ENCODE data around the gene IL17REL.
A peak's percentile ranks its signal among the peaks of the same experiment; 100 is the strongest.

DNA sequence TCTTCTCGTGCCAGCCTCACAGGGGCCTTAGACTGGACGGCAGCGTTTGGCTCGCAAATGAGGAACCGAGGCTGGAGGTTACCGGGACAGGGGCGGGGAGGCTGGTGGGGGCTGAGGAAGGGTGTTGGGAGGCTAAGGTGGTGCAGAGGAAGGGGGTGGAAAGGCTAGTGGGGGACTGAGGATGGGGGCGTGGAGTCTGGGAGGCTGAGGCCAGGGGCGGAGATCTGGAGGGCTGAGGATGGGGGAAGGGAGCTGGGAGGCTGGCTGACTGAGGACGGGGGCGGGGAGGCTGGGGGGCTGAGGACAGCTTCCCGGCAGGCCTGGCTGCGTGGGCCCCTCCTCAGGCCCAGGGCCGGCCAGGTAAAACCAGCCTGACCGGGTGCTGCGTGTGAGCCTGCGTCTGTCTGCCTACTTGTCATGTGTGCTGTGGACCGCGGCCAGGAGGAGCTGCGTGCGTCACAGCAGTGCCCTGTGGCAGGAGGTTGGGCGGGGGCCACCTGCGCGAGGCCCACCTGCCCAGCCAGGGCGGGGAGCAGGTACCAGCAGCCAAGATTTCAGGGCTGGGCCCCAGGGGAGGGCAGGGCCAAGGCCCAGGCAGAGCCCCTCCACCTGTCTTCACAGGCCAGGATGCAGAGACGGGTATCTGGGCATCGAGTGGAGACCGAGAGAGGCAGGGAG, 61.4 kb downstream of the IL17REL start:
- TF ChIP-seq, protein P1, sequence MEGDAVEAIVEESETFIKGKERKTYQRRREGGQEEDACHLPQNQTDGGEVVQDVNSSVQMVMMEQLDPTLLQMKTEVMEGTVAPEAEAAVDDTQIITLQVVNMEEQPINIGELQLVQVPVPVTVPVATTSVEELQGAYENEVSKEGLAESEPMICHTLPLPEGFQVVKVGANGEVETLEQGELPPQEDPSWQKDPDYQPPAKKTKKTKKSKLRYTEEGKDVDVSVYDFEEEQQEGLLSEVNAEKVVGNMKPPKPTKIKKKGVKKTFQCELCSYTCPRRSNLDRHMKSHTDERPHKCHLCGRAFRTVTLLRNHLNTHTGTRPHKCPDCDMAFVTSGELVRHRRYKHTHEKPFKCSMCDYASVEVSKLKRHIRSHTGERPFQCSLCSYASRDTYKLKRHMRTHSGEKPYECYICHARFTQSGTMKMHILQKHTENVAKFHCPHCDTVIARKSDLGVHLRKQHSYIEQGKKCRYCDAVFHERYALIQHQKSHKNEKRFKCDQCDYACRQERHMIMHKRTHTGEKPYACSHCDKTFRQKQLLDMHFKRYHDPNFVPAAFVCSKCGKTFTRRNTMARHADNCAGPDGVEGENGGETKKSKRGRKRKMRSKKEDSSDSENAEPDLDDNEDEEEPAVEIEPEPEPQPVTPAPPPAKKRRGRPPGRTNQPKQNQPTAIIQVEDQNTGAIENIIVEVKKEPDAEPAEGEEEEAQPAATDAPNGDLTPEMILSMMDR (IDR thresholded peaks at IDR 0.05; ENCODE audit: insufficient read depth, low read length): no peak
- TF ChIP-seq POLR2AphosphoS5 (IDR thresholded peaks at IDR 0.05; ENCODE audit: low read depth): no peak
- no peak for TF ChIP-seq GABPA (IDR thresholded peaks at IDR 0.05; ENCODE audit: low read depth)
- peak; percentile 52; the same call in 1 of the 2 replicates for TF ChIP-seq SPI1 (IDR thresholded peaks at IDR 0.05; ENCODE audit: borderline replicate concordance, low read depth)
- TF ChIP-seq, protein P2, sequence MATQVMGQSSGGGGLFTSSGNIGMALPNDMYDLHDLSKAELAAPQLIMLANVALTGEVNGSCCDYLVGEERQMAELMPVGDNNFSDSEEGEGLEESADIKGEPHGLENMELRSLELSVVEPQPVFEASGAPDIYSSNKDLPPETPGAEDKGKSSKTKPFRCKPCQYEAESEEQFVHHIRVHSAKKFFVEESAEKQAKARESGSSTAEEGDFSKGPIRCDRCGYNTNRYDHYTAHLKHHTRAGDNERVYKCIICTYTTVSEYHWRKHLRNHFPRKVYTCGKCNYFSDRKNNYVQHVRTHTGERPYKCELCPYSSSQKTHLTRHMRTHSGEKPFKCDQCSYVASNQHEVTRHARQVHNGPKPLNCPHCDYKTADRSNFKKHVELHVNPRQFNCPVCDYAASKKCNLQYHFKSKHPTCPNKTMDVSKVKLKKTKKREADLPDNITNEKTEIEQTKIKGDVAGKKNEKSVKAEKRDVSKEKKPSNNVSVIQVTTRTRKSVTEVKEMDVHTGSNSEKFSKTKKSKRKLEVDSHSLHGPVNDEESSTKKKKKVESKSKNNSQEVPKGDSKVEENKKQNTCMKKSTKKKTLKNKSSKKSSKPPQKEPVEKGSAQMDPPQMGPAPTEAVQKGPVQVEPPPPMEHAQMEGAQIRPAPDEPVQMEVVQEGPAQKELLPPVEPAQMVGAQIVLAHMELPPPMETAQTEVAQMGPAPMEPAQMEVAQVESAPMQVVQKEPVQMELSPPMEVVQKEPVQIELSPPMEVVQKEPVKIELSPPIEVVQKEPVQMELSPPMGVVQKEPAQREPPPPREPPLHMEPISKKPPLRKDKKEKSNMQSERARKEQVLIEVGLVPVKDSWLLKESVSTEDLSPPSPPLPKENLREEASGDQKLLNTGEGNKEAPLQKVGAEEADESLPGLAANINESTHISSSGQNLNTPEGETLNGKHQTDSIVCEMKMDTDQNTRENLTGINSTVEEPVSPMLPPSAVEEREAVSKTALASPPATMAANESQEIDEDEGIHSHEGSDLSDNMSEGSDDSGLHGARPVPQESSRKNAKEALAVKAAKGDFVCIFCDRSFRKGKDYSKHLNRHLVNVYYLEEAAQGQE (IDR thresholded peaks at IDR 0.05; ENCODE audit: insufficient replicate concordance, low read depth): no peak

Data from HL-60 (cell line).